Measurements from ENCODE around the gene SSBP3. TPM values are rescaled to one million over a fixed set of nuclear protein-coding genes. Genes with fewer than 3 reads are reported as not detected.

Gene SSBP3
- total RNA-seq, 1 experiment from 2014 or later, result 13.6 TPM

GRCh38 chr1:54371038-54371941 lies 34.9 kb downstream of the SSBP3 start:
- DNase-seq (ENCODE audit: low spot score), result no peak

DNA sequence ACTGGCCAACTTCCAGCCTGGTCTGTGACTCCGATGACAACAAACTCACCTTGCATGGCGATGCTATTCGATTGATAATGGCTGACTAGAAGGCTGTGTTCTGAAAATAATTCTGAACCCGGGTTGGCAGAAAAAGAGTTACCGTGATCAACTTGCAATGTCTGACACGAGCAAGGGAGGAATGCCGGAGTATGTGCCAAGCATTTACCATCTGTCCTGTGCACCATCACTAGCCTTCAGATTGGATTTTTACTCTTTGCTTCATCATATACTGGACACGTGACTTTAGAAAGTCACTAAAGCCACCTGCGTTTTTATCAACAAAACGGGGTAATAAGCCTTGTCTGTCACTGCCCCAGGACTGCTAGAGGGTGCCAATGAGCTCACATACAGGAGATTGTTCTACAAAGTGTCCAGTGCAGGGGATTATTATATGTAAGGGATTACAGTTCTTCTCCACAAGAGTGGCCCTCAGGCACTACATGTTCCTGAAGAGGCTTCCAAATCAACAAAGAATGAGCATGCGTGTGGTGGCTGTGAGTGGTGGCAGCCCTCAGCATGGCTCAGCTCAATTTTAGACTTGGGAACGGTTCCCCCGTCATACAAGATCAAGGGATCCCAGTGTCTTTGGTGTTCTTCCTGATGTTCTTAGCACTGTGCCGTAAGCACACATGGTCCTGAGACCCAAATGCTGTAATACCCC lies 35.8 kb downstream of the SSBP3 start:
- DNase-seq (ENCODE audit: low spot score), result no peak

DNA sequence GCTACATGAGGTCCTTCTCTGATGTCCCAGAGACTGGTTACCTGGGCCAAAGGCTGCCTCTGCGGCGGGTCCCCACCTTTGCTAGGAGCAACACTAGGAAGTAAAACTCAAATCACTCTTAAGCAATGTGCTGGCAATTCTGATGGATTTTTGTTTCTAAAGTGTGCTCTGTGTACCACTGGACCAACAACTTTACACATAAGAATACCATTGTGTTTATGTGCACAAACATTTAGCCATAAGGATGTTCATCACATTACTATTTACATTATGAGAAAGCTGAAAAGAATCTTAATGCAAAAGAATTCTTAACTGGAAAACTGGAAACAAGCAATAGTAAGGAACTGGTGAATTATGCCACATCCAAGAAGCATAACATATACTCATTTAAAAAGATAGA lies 38.6 kb downstream of the SSBP3 start:
- DNase-seq (ENCODE audit: low spot score), result no peak

DNA sequence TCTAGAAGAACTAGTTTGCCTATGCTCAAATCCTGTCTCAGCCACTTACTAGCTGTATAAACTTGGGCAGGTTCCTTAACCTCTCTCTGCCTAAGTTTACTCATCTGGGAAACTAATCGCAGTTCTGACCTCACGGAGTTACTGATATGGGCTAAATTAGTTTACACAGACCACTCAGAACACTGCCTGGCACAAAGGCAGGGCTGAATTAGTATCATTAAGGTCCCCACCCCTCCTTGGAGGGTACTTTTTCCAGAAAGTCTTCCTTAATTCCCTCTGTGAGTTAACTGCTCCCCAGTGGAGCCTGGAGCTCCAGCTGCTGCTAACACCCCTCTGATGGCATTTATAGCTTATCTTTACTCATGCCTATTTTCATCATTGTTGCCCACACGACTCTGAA lies 40.3 kb downstream of the SSBP3 start:
- DNase-seq (ENCODE audit: low spot score), result no peak

- no peak for DNase-seq (ENCODE audit: low spot score)
These were observed 40.8 kb downstream of the SSBP3 start for GRCh38 chr1:54365398-54365797.

DNA sequence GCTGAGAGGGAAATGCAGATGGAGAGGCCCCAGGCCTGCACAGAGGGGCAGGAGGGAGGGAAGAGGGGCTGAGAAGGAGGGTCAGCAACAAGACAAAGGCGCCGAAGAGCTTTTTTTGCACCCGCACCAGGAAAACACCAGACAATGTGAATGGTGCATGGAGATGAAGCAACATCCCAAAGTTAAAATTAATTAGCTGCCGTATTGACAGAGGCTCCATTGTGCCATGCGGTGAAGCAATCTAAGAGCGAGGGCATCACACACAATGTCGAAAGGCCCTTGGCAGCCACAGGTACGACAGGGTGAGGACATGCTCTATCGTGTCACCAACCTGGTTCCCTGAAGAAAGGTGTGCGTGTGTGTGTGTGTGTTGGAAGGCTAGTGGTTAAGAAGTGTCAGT lies 41.2 kb downstream of the SSBP3 start:
- DNase-seq (ENCODE audit: low spot score), result no peak

GRCh38 chr1:54364582-54364981 lies 41.6 kb downstream of the SSBP3 start:
- no peak for DNase-seq (ENCODE audit: low spot score)

- no peak for DNase-seq (ENCODE audit: low spot score)
These were observed 42.3 kb downstream of the SSBP3 start for GRCh38 chr1:54363925-54364324.

- DNase-seq (ENCODE audit: low spot score), result no peak
These were observed 43.3 kb downstream of the SSBP3 start for GRCh38 chr1:54362881-54363340.

- no peak for DNase-seq (ENCODE audit: low spot score)
These were observed 44.9 kb downstream of the SSBP3 start for GRCh38 chr1:54361342-54361741.

- no peak for DNase-seq (ENCODE audit: low spot score)
These were observed 45.8 kb downstream of the SSBP3 start for GRCh38 chr1:54360165-54361005.

DNA sequence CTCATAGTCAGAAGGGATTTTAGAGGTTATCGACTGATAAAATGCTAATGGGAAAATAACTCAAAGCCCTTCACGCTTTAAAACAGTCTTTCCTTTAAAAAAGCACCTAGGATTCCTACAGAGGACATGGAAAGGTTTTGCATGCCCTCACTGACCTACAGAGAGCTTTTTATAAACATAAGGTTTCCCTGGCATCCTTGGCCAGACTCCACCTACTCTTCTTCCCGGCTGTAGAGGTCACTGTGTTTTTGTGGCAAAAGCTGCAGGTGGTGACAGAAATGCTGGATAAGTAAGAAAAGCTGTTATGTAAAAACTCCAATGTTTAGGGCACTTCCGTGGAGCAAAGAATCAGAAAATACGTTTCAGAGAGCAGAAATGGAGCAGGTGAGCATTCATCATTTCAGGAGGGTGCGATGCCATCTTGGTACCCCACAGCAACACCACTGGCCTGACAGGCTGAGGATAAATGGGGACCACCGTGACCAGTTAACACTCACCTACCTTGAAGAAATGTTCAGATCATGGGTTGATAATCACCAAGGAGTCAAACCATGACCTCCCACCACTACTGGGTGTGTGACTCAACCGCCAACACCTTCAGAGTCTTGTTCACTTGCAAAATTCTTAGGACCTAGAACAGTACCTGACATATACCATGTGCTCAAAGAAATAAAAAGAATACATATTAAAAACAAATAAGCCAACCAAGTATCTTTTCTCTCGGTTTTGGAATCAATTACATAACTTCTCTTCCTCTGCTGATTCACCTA lies 46.6 kb downstream of the SSBP3 start:
- DNase-seq (ENCODE audit: low spot score), result no peak

- DNase-seq (ENCODE audit: low spot score), result no peak
These were observed 47.6 kb downstream of the SSBP3 start for GRCh38 chr1:54358503-54359168.

- no peak for DNase-seq (ENCODE audit: low spot score)
These were observed 48.2 kb downstream of the SSBP3 start for GRCh38 chr1:54357967-54358366.

GRCh38 chr1:54356680-54357147 lies 49.5 kb downstream of the SSBP3 start:
- DNase-seq (ENCODE audit: low spot score), result no peak

- DNase-seq (ENCODE audit: low spot score), result no peak
These were observed 50.1 kb downstream of the SSBP3 start for GRCh38 chr1:54355931-54356679.

- no peak for DNase-seq (ENCODE audit: low spot score)
These were observed 51.3 kb downstream of the SSBP3 start for GRCh38 chr1:54354899-54355298.

DNA sequence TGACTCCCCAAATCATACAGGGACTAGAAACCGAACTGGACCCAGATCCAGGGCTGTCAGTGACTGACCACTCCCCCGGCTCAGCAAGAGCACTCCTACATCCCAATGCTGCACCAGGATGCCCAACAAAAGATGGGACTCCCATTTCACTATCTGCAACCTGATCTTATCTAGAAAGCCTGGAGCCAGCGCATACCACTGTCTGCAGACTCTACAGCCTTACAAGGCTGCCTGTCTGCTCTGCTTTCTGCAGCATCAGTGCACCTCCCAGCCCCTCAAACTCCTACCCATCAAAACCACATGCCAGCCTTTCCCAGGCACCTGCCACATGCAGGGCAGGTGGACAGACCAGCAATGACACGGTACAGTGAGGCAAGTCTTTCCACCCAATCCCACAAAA lies 52.2 kb downstream of the SSBP3 start:
- no peak for DNase-seq (ENCODE audit: low spot score)

DNA sequence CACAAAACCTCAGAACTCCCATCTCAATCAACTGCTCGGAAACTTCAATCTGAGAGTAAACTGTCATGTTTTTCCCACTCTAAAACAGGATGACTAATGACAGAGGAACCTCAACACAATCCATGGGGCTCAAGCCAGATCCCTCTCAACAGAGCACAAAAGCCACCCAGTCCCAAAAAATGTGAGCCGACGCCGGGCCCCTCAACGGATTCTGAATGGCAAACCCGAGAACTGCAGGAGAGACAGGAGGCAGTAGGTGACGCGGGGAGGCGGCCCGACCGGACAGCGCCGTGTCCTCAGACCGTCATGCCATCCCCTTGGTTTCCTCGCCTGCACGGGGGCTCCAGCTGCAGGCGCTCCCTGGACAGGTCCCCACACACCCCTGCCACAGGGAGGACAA lies 53.4 kb downstream of the SSBP3 start:
- DNase-seq (ENCODE audit: low spot score), result no peak

- no peak for DNase-seq (ENCODE audit: low spot score)
These were observed 55.8 kb downstream of the SSBP3 start for GRCh38 chr1:54350360-54350759.
